ENCODE measurements around the gene ATG7.
"Not testable (repeated sequence)": the region's sequence is repeated elsewhere in the genome, so short reads cannot be mapped to it uniquely, and the experiment has no call there.

ATG7 gene

GRCh38 chr3:11457135-11457534 lies 184.9 kb downstream of the ATG7 start:
- DNase-seq (ENCODE audit: low read depth, low spot score) = no peak
- no peaks in the 10 kb centered on the region for H3K36me3 ChIP-seq (ENCODE audit: insufficient read depth, low read length)
- no peak overlapping the region for H3K27ac ChIP-seq
- no peak overlapping the region for H3K9ac ChIP-seq (ENCODE audit: insufficient read length)
- no peaks in the 10 kb centered on the region for H3K9me3 ChIP-seq (ENCODE audit: low read depth, low read length)
- no peak for TF ChIP-seq POLR2AphosphoS5 (IDR thresholded peaks at IDR 0.05; ENCODE audit: borderline replicate concordance, low read depth, low read length)
- no peak overlapping the region for H3K4me3 ChIP-seq

- DNase-seq (ENCODE audit: low read depth, low spot score) = no peak
- Histone ChIP-seq H3K4me3 (no peak overlapping the region), H3K9me3 (ENCODE audit: low read depth, low read length) (no peaks in the 10 kb centered on the region), H3K36me3 (ENCODE audit: insufficient read depth, low read length) (no peaks in the 10 kb centered on the region), H3K27ac (no peak overlapping the region), H3K9ac (ENCODE audit: insufficient read length) (no peak overlapping the region)
- TF ChIP-seq POLR2AphosphoS5 (IDR thresholded peaks at IDR 0.05; ENCODE audit: borderline replicate concordance, low read depth, low read length) (no peak), EZH2 (IDR thresholded peaks at IDR 0.05) (no peak), FOXP2 (optimal IDR thresholded peaks at IDR 0.05; ENCODE audit: control extremely low read depth, extremely low read length, insufficient read depth) (no peak)
Measured at GRCh38 chr3:11459186-11459824, 187.1 kb downstream of the ATG7 start.

GRCh38 chr3:11461226-11461625 lies 189.0 kb downstream of the ATG7 start:
- Histone ChIP-seq H3K4me3 (no peak overlapping the region), H3K36me3 (ENCODE audit: insufficient read depth, low read length) (no peaks in the 10 kb centered on the region), H3K9me3 (ENCODE audit: low read depth, low read length) (no peaks in the 10 kb centered on the region), H3K9ac (ENCODE audit: insufficient read length) (no peak overlapping the region), H3K27ac (no peak overlapping the region)
- no peak for DNase-seq (ENCODE audit: low read depth, low spot score)
- no peak for TF ChIP-seq FOXP2 (optimal IDR thresholded peaks at IDR 0.05; ENCODE audit: control extremely low read depth, extremely low read length, insufficient read depth)
- TF ChIP-seq POLR2AphosphoS5 (IDR thresholded peaks at IDR 0.05; ENCODE audit: borderline replicate concordance, low read depth, low read length) = no peak
- no peak for TF ChIP-seq EZH2 (IDR thresholded peaks at IDR 0.05)

GRCh38 chr3:11462673-11463072 lies 190.5 kb downstream of the ATG7 start:
- DNase-seq (ENCODE audit: low read depth, low spot score); H3K27ac ChIP-seq; H3K36me3 ChIP-seq (ENCODE audit: insufficient read depth, low read length); H3K9me3 ChIP-seq (ENCODE audit: low read depth, low read length); H3K4me3 ChIP-seq; H3K9ac ChIP-seq (ENCODE audit: insufficient read length): not testable (repeated sequence)

GRCh38 chr3:11463591-11463990 lies 191.4 kb downstream of the ATG7 start:
- Histone ChIP-seq H3K36me3 (ENCODE audit: insufficient read depth, low read length) (no peaks in the 10 kb centered on the region), H3K9me3 (ENCODE audit: low read depth, low read length) (no peaks in the 10 kb centered on the region), H3K27ac (no peak overlapping the region), H3K4me3 (no peak overlapping the region), H3K9ac (ENCODE audit: insufficient read length) (no peak overlapping the region)
- TF ChIP-seq POLR2AphosphoS5 (IDR thresholded peaks at IDR 0.05; ENCODE audit: borderline replicate concordance, low read depth, low read length) = no peak
- TF ChIP-seq EZH2 (IDR thresholded peaks at IDR 0.05) = no peak
- TF ChIP-seq FOXP2 (optimal IDR thresholded peaks at IDR 0.05; ENCODE audit: control extremely low read depth, extremely low read length, insufficient read depth) = no peak
- no peak for DNase-seq (ENCODE audit: low read depth, low spot score)

GRCh38 chr3:11464356-11464755 lies 192.2 kb downstream of the ATG7 start:
- H3K9ac ChIP-seq (ENCODE audit: insufficient read length) = no peak overlapping the region
- no peaks in the 10 kb centered on the region for H3K36me3 ChIP-seq (ENCODE audit: insufficient read depth, low read length)
- TF ChIP-seq EZH2 (IDR thresholded peaks at IDR 0.05) = no peak
- no peak for TF ChIP-seq FOXP2 (optimal IDR thresholded peaks at IDR 0.05; ENCODE audit: control extremely low read depth, extremely low read length, insufficient read depth)
- no peak for TF ChIP-seq POLR2AphosphoS5 (IDR thresholded peaks at IDR 0.05; ENCODE audit: borderline replicate concordance, low read depth, low read length)
- no peak overlapping the region for H3K4me3 ChIP-seq
- no peak overlapping the region for H3K27ac ChIP-seq
- no peak for DNase-seq (ENCODE audit: low read depth, low spot score)
- no peaks in the 10 kb centered on the region for H3K9me3 ChIP-seq (ENCODE audit: low read depth, low read length)

- DNase-seq (ENCODE audit: low read depth, low spot score) = peak; percentile 72
- Histone ChIP-seq H3K9ac (ENCODE audit: insufficient read length) (no peak overlapping the region), H3K9me3 (ENCODE audit: low read depth, low read length) (no peaks in the 10 kb centered on the region), H3K4me3 (peak overlapping the region; percentile 58), H3K36me3 (ENCODE audit: insufficient read depth, low read length) (no peaks in the 10 kb centered on the region), H3K27ac (peak overlapping the region; percentile 89)
- TF ChIP-seq POLR2AphosphoS5 (IDR thresholded peaks at IDR 0.05; ENCODE audit: borderline replicate concordance, low read depth, low read length) = no peak
- no peak for TF ChIP-seq EZH2 (IDR thresholded peaks at IDR 0.05)
- TF ChIP-seq FOXP2 (optimal IDR thresholded peaks at IDR 0.05; ENCODE audit: control extremely low read depth, extremely low read length, insufficient read depth) = no peak
Measured at GRCh38 chr3:11465744-11466616, 193.8 kb downstream of the ATG7 start.

GRCh38 chr3:11467875-11468274 lies 195.7 kb downstream of the ATG7 start:
- no peak for TF ChIP-seq FOXP2 (optimal IDR thresholded peaks at IDR 0.05; ENCODE audit: control extremely low read depth, extremely low read length, insufficient read depth)
- TF ChIP-seq POLR2AphosphoS5 (IDR thresholded peaks at IDR 0.05; ENCODE audit: borderline replicate concordance, low read depth, low read length) = no peak
- no peak for TF ChIP-seq EZH2 (IDR thresholded peaks at IDR 0.05)
- no peak overlapping the region for H3K4me3 ChIP-seq
- H3K9me3 ChIP-seq (ENCODE audit: low read depth, low read length) = no peaks in the 10 kb centered on the region
- no peak overlapping the region for H3K27ac ChIP-seq
- no peak overlapping the region for H3K9ac ChIP-seq (ENCODE audit: insufficient read length)
- DNase-seq (ENCODE audit: low read depth, low spot score) = no peak
- H3K36me3 ChIP-seq (ENCODE audit: insufficient read depth, low read length) = no peaks in the 10 kb centered on the region

Data from SK-N-MC (cell line).